ENCODE measurements around the gene NAV1.
A peak's percentile ranks its signal among the peaks of the same experiment; 100 is the strongest.

Gene NAV1

DNA sequence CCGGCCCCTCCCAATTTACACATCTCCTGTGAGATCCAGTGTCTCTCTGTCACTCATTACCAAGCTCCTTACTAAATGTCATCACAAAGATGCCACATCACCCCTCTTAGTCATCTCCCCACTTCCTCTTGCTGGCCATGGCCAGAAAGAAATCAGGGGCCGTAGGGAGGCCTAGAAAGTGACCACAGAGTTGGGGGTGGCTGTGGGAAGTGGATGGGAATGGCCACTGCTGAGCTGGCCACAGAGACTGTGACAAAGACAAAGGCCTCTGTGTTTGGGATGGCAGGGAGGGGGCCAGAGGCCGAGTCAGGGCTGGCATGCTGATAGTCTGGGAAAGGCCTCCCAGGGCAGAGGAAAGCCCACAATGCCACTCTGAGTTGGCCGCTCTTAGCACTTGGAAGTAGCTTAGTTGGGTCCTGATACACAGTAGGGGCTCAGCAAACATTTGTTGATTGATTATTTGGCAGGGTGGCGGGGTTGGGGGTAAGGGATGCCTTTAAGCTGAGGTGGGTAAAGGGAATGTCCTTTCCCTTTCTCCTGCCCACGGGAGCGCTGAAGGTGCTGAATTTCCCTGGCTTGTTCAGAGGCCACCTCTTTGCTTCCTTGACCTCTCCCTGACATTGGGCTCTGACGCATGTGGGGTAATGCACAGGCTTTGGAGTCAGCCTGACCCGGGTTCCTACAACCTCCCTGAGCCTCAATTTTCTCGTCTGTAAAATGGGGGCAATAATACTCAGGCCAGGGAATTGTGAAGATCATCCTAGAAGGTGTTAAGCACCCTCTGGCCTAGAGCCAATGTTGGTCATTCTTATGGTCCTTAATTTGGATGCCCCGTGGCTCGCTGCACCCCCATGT is 13.2 kb downstream of the NAV1 start:
- DNase-seq = no peak

DNA sequence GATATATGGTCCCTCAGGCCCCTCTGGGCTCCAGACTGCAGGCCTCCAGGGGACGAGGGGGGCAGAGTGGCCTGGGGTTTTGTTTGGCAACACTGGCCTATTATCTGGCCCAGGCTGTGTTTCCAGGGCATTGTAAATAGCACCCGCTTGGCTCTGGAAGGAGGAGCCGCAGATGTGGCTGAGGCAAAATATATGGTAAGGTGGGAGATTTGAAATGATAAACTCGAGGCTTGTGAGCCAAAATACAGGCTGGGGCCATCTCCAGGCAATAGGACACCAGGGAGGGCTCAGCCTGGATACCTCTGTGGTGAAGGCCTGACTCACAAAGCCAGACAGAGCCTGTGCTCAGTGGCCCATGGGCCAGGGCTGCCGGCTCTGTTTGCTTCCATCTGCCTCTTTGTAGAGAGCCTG is 14.0 kb downstream of the NAV1 start:
- DNase-seq = no peak

DNA sequence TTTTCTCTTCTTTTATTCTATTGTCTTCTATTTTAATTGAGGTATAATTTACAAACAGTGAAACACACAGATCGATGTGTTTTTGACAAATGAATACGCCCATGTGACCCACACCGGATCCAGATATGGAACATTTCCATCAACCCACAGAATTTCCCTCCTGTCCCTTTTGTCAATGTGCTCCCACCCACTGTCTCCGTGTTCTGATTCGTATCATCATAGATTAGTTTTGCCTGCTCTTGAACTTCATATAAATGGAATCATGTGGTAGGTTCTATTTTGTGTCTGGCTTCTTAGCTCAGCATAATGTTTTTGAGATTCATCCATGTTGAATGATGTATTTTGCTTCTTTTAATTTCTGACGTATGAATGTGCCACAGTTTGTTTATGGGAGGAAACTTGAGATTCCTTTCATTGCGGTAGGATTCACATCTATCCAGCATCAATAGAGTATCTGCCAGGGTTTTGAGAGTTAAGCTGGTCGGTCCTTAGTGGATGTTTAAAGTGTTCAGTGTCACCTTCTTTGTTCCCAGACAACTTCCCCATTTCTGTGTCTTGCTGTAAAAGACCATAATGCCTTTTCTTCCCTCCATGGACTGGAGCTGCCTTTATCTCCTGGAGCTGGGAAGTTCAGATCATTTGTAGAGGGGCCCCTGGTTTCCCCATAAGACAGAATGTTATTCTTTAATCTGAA is 14.7 kb downstream of the NAV1 start:
- DNase-seq = no peak

DNA sequence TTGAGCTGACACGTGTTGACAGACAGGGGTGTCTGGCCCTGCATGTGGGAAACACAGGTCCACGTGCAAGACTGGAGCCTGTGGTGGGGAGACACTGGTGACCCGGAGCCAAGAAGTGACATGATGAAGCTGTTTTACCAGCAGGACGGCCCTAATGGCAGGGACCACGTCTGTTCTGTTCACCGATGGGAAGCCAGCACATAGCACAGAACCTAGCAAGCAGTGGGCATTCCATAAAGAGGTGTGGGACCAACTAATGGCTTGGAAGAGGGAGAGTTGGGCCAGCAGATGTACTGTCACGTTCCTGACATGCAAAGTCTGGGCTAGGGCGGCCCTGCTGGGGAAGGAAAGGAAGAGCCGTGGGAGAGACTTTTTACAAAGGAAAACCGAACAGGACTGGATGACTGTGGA is 15.3 kb downstream of the NAV1 start:
- no peak for DNase-seq

DNA sequence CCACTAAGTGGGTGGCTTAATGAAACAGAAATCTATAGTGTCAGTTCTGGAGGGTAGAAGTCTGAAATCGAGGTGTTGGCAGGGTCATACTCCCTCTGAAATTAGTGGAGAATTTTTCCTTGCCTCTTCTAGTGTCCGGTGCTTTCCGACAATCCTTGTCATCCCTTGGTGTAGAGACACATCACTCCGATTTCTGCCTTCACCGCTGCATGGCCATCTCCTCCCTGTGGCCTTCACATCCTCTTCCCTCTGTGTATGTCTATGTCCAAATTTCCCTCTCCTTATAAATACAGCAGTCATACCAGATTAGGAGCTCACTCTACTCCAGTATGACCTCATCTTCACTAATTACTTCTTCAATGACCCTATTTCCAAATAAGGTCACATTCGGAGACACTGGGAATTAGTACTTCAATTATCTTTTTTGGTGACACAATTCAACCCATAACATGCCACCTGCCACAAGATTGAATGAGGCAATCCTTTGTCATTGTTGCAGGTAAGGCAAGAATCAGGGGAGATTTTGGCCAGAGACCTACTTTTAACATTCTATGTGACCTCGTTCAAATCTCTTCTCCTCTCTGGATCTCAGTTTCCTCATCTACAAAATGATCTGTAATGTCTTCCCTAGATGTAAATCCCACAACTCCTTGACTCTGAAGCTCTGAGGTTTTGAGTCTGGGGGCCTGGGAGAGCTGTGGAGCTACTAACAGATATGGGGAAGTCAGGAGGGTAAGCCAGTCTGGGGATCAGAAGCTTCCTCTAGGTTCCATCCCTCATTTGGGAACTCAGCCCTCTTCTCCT is 16.1 kb downstream of the NAV1 start:
- peak; percentile 25 for DNase-seq

DNA sequence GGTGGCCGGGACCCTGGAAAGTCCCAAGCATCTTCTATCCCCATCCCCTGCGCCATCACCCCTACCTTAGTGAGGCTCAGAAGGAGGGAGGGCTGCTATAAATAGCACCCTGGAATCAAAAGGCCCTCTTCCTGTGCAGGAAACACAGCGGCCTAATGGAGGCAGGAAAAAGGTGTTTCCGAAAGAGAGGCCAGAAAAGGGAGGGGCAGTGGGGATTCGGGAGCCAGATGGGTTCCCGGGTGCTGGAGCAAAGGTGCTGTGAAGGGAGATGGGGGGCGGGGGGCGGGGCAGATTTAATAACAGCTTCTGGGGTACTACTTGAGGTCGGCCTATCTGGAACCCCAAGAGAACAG is 16.6 kb downstream of the NAV1 start:
- DNase-seq = no peak

DNA sequence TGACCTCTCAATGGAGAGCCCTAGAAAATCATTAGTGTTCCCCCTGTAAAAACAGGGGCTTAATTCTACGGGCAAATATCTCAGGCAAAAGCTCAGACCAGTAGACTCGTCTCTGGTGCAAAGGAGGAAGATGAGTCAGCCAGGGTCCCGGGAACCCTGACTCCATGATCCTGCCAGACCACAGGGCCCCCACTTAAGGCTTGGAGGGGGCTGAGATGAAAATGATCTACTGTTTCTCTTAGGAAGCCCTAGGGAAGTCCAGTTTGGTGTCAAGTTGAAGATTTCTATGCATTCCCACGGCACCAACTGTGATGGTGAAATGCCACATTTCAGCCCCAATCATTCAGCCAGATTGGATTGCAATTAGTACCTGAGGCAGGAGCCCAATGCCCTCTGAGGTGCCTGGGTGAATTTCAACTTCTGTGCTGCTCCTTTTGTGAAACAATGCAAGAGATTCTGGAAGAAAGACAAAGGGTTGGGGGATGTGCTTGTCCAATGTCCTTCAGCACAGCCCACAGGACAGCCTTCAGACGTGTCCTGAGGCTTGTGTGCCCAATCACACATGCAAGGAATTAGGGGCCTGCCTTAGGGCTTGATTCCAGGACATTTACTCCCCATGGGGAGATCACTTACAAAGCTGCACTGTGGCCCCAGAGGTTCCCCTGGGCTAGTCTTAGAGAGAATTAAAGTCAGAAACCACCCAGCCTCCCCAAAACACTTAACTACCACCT is 18.1 kb downstream of the NAV1 start:
- DNase-seq = no peak

DNA sequence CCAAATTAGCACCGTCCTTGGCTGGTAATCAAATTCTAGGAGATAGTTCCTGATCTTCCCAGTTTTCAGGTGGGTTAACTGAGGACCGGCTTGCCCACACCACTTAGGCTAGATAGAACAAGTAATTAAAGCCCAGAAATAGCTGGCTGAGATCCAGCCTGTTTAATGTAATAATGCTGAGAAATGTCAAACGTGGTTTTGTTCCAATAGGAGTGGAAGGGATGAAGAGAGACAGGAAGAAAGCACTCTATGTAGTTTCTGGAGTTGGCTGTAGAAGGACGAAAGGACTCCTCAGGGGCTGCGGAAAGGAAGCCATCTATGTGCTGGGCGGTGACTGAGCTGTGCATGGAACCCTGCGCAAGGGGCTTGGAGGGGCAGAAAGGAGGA is 18.6 kb downstream of the NAV1 start:
- DNase-seq = peak; percentile 26

DNA sequence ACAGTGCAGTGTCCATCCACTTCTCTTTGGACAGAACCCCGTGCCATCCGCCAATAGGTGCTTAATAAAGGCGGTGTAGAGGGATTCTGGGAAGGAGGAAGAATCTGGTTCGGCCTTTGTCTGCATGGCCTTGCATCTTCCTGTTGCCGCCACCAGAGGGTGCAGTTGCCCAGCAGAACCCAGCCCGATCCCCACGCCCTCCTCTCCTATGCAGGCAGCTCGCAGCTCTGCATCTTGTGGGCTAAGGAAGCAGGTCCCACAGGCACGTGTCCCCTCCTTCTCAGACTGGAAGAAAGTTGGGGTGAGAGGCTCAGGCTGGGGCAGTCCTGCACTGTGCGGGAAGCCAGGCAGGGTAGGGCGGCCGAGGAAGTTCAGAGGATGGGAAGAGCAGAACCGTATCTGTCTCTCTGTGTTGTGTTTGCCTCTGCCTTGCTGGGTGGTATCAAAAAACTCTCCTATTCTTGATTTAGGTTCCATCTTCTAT is 20.8 kb downstream of the NAV1 start:
- peak; percentile 70 for DNase-seq

DNA sequence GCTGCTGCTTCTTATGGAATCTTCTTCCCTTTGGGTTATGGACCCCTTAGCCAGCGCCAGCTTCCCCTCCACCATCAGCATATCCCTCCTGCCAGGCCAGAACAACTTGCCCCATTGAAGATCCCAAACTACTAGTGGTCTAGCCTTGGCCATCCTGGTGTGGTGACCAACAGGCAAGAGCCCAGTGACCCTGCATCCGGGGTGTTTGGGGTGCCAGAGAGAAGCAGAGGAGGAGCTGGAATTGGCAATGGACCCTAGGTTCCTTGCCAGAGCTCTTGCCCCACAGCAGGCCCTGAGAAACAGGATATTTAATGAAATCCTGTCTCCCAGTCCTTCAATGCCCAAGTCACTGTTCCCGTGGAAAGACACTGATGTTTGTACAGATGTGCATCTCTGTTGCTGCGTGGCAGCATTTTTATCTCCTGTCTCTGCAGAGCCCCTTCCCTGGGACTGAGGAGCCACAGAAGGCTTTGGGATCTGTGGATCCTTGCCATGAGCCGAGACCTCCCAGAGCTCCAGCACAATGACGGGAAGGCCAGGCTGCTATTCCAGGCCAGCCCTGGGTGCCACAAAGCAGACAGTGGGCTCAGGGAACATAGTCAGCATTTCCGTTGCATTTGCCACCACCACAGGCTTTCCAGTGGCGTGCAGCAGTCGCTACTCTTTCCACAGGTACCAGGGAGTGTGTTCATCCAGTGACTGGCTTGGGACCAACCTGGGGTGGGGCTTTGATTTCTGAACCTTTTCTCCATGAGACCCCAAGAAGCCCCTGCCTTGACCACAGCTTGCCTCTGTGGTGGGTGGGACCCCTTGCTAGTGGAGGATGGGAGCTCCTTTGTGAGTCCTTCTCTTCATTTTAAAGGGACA is 21.6 kb downstream of the NAV1 start:
- DNase-seq = no peak

DNA sequence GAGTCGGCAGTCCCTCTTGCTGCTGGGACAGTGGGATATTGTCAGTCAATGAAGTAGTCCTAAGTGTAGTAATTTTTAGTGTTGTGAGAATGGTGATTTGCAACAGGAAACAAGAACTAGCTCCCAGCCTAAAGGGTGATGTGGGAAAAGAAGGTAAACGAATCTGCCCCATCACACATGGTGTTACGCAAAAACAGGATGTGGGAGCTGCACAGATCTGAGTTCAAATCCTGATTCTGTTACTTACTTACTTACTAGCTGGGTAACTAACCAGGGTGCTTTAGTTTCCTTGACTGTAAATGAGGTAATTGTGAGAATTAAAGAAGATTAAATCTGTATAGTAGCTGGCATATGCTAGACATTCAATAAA is 22.3 kb downstream of the NAV1 start:
- no peak for DNase-seq

DNA sequence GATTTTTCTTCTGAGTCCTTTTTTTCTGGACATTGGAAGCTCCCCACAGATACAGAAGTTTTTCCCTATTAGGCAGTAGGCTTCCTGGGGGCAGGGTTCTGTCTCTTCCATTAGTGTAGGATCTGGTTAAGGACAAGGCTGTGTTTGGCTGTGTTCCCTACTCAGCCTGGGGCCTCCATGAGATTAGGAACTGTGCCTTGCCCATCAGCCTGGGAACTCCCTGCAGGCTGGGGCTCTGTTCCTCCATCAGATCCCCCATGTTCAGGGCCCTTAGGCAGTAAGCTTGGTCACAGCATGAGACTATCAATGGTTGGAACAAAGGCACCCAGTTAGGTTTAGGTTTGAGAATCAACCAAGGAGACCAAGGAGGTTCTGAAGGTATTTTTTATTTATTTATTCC is 22.7 kb downstream of the NAV1 start:
- DNase-seq = no peak

DNA sequence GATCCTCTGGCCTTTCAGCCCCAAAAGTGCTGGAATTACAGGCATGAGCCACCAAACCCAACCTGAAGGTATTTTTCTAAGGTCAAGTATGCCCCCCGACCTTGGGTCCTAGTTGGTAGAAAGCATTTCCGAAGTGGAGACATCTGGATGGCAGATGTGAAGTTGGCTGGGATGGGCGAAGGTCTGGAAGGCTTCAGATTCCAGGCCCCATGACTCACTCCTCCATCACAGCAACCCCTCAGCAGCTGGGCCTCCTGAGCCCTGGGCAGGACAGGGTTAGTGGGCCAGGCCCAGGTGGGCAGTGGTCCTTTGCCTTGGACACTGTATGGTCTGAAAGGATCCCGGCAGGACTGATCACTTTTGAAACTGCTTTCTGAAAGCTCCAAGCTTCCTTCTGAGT is 23.3 kb downstream of the NAV1 start:
- DNase-seq = no peak

DNA sequence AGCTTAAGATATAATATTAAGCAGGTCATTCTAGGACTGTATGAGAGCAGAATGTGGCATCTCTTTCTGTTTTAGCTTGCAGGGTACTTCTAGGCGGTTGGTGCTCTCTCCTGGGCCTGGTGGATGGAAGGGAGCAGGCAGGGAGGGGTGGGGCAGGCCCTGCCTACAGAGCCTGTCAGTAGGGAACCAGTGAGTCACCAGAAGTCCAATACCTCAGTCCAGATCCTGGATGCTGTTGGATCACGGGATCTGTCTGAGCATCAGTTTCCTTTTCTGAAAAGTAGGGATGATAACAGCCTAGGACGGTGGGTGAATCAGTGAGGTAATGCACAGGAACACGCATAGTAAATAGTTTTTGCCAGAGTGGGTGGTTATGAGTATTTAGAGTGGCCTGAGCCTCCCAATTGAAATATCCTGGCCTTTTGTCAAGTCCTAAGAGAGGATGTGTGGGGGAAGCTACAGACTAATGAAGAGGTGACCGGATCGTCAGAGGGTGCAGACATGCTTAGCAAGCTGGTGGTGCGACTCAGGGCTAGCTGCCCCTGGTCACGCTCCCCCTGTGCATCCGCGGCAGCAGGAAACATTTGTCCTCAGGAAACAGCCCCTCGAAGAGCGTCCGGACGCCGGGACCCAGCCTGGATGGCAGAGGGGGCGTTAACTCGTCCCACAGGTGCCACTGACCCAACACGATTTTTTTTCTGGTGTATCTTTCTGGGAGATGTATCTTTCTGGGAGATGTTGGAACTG is 23.9 kb downstream of the NAV1 start:
- no peak for DNase-seq

DNA sequence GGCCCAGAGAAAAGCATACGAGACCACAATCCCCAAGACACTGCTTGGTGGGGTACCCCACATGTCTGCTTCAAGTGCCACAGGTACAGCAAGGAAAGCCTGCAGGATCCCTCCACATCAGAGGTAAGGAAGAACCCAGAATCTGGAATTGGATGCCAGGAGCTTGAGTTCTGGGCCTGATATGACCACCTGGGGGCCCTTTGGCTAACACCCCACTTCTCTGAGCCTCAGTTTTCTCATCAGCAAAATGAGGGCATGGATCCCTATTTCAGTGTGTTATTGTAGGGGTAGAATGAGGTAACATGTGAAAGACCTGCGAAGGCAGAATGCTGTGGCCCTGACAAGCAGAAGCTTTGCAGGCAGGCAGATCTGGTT is 24.5 kb downstream of the NAV1 start:
- no peak for DNase-seq

DNA sequence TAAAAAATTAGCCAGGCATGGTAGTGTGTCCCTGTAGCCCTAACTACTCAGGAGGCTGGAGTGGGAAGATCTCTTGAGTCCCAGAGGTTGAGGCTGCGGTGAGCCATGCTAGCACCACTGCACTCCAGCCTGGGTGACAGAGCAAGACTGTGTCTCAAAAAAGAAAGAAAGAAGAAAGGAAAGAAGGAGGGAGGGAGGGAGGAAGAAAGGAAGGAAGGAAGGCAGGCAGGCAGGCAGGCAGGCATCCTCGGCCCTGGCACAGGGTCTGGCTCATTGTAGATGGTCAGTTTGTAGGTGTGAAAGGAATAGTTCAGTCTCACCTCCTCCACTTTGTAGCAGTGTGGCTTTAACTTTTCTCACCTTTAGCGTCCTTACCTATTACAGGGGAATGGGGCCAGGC is 25.0 kb downstream of the NAV1 start:
- DNase-seq = no peak

DNA sequence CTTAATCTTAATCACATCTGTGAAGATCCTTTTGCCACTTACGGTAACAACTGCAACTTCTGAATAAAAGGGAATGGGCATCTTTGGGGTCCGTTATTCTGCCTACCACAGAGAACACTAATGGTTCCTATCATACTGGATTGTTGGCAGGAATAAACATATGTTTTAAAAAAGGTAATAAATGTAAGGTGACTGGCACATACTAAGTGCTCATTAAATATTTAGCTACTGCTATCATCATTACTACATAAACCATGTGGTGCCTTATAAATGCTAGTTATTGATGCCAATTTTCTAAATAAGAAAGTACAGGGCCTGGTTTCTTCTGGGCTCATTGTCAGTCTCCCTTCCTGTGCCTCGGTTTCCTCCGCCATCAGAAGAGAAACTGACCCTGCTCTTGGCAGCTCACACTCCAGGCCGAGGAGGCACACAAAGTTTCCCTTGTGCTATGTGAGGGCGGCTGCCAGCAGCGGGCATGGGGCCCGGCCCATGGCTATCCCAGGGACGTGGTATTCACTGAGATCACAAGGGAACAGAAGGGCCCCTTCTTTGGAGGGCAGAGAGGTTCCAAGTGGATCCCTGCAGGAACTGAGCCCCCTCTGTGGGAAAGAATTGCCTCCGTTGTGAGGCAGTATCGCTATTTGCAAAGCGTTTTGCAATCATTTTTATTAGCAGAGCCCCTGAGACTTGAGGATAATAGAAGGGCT is 26.2 kb downstream of the NAV1 start:
- DNase-seq = no peak

DNA sequence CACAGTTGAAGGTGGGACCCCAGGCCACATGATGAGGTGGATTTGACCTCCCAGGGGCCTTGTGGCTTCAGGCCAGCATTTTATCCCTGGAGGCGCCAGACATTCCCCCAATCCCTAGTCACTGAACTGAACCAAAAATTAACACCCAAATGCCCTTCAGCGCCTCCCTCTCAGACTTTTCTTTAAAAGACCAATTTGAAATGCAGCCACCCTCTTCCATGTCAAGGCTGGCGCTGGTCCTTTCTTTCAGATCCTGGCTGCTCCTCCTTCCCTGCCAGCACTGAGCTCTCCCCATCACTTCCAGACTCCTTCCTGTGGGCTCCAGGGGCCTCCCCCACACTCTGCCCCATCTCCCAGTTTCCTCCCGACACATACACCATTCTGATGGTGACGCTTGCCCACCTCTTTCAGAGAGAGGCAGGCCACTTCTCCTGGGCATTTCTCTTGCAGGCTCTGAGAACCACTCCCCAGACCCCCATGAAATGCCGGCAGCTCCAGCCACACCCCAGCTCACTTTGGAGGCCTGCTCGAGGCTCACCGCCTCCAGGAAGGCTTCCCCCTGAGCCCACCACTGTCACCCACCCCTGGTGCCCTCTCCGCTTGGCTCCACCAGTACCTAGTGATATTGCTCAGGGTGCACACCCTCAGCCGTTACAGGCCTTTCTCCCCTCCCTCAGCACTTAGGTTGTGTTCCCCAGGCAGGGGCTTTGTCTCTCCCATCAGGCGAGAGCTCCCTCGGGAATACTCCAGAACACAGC is 27.0 kb downstream of the NAV1 start:
- DNase-seq = no peak

DNA sequence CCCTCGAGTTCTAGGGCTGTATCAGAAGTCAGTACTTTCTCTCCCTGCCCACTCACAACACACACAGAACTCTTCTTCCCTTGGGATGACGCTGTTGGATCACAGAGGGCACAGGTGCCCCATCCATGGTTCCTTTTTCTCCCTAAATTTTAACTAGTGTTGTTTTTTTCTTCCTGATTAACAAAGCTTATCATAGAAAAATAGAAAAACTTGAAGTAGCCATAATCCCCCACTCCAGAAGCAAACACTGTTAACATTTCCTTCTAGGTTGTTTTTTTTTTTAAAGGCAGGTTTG is 27.5 kb downstream of the NAV1 start:
- DNase-seq = no peak
